EL (cell line): ENCODE data around the gene SLFNL1.

Experiments
- DNase-seq: peaks from one replicate; pipeline ENCODE4 v3.0.0-alpha.2; 2016

The SLFNL1 gene

GRCh38 chr1:40985875-40986274 lies 35.6 kb downstream of the SLFNL1 start:
- no peak for DNase-seq

- no peak for DNase-seq
These were observed 36.4 kb downstream of the SLFNL1 start for GRCh38 chr1:40985161-40985560.

GRCh38 chr1:40984531-40984930 lies 37.0 kb downstream of the SLFNL1 start:
- no peak for DNase-seq

- DNase-seq: peak; percentile 30
These were observed 37.5 kb downstream of the SLFNL1 start for GRCh38 chr1:40984066-40984465.

- no peak for DNase-seq
These were observed 38.2 kb downstream of the SLFNL1 start for GRCh38 chr1:40983286-40983685.

GRCh38 chr1:40982721-40983120 lies 38.8 kb downstream of the SLFNL1 start:
- DNase-seq: no peak

GRCh38 chr1:40981691-40982448 lies 39.7 kb downstream of the SLFNL1 start:
- no peak for DNase-seq

GRCh38 chr1:40980453-40981121 lies 40.9 kb downstream of the SLFNL1 start:
- DNase-seq: peak; percentile 45

GRCh38 chr1:40980068-40980452 lies 41.5 kb downstream of the SLFNL1 start:
- no peak for DNase-seq

GRCh38 chr1:40979241-40980067 lies 42.1 kb downstream of the SLFNL1 start, which contains the start of gene CTPS1:
CTPS1 (plus strand) TSS chr1:40979696; CDS start chr1:40983291, 3,595 bp downstream.
- peak; percentile 94 for DNase-seq

GRCh38 chr1:40978886-40979240 lies 42.7 kb downstream of the SLFNL1 start:
- no peak for DNase-seq

GRCh38 chr1:40977716-40978115 lies 43.8 kb downstream of the SLFNL1 start:
- DNase-seq: peak; percentile 73

GRCh38 chr1:40976952-40977690 lies 44.4 kb downstream of the SLFNL1 start:
- DNase-seq: peak; percentile 89

GRCh38 chr1:40974945-40975344 lies 46.6 kb downstream of the SLFNL1 start:
- DNase-seq: no peak

- DNase-seq: no peak
These were observed 47.6 kb downstream of the SLFNL1 start for GRCh38 chr1:40973912-40974311.

GRCh38 chr1:40971966-40972365 lies 49.6 kb downstream of the SLFNL1 start:
- no peak for DNase-seq

GRCh38 chr1:40969445-40969844 lies 52.1 kb downstream of the SLFNL1 start:
- DNase-seq: no peak

GRCh38 chr1:40966417-40966816 lies 55.1 kb downstream of the SLFNL1 start:
- DNase-seq: no peak
